ENCODE data around the gene ARHGAP23.

ARHGAP23 gene

GRCh38 chr17:38532451-38532850 lies 104.2 kb downstream of the ARHGAP23 start:
- no peak for DNase-seq

GRCh38 chr17:38533241-38533640 lies 105.0 kb downstream of the ARHGAP23 start:
- no peak for DNase-seq

GRCh38 chr17:38533866-38534497 lies 105.7 kb downstream of the ARHGAP23 start:
- DNase-seq = no peak

GRCh38 chr17:38534498-38534885 lies 106.2 kb downstream of the ARHGAP23 start:
- DNase-seq = no peak

GRCh38 chr17:38535886-38536285 lies 107.6 kb downstream of the ARHGAP23 start:
- no peak for DNase-seq

- no peak for DNase-seq
These were observed 108.4 kb downstream of the ARHGAP23 start for GRCh38 chr17:38536661-38537060.

GRCh38 chr17:38538906-38539305 lies 110.6 kb downstream of the ARHGAP23 start:
- no peak for DNase-seq

- peak in 1 of 2 experiments; percentile 16 for DNase-seq
These were observed 111.1 kb downstream of the ARHGAP23 start for GRCh38 chr17:38539386-38539785.

- no peak for DNase-seq
These were observed 112.3 kb downstream of the ARHGAP23 start for GRCh38 chr17:38540514-38541045.

- DNase-seq = no peak
These were observed 113.0 kb downstream of the ARHGAP23 start for GRCh38 chr17:38541281-38541680.

GRCh38 chr17:38542286-38542685 lies 114.0 kb downstream of the ARHGAP23 start:
- no peak for DNase-seq

GRCh38 chr17:38543403-38544174 lies 115.3 kb downstream of the ARHGAP23 start:
- DNase-seq = no peak

GRCh38 chr17:38544175-38544838 lies 116.0 kb downstream of the ARHGAP23 start:
- DNase-seq = no peak

GRCh38 chr17:38544839-38545209 lies 116.6 kb downstream of the ARHGAP23 start:
- DNase-seq = no peak

- no peak for DNase-seq
These were observed 117.4 kb downstream of the ARHGAP23 start for GRCh38 chr17:38545531-38546225.

- DNase-seq = no peak
These were observed 118.1 kb downstream of the ARHGAP23 start for GRCh38 chr17:38546396-38546795.

- DNase-seq = no peak
These were observed 119.2 kb downstream of the ARHGAP23 start for GRCh38 chr17:38547444-38547843.

- no peak for DNase-seq
These were observed 121.0 kb downstream of the ARHGAP23 start for GRCh38 chr17:38549285-38549684.

GRCh38 chr17:38550661-38551060 lies 122.4 kb downstream of the ARHGAP23 start:
- no peak for DNase-seq

GRCh38 chr17:38551121-38551520 lies 122.9 kb downstream of the ARHGAP23 start:
- DNase-seq = no peak

GRCh38 chr17:38552343-38552742 lies 124.1 kb downstream of the ARHGAP23 start:
- DNase-seq = no peak

GRCh38 chr17:38554430-38555350 lies 126.4 kb downstream of the ARHGAP23 start:
- no peak for DNase-seq
